RPMI7951 (cell line): Measurements from ENCODE around the gene KCNIP4. TPM values are rescaled to one million over a fixed set of nuclear protein-coding genes. Genes with fewer than 3 reads are reported as not detected.

Experiments
- DNase-seq: peaks from one replicate; pipeline ENCODE4 v3.0.0-alpha.2; 2012; ENCODE audit warnings: low read depth
- total RNA-seq: library from RNA; depleted of rRNA; stranded (reverse); fragments of >200 nt; shearing (Covaris generic); gene quantifications from 2 replicates; pipeline ENCODE4 v1.2.3, GENCODE V29; 2014

Gene KCNIP4
- total RNA-seq, 1 experiment from 2014 or later: not detected

- no peak for DNase-seq
Observed at GRCh38 chr4:21191317-21191716, 757.3 kb downstream of the KCNIP4 start.

- no peak for DNase-seq
Observed at GRCh38 chr4:21184788-21185187, 763.8 kb downstream of the KCNIP4 start.

DNA sequence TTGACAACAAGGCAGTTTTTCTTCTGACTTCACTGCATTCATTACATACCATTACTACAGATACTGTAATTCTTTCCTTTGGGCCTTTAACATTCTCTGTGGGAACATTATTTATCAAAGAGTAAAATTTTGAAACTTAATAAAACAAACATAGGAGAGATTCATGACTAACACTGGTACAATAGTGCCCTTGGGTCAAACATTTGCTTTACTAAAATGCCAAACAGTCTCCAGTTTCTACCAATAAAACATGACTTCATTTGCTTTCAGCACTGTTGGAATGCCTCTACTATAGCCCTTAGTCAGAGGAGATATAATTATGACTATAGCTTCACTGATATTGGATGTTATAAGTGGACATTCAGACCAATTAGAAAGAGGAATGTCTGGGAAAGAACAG, 766.9 kb downstream of the KCNIP4 start:
- DNase-seq: no peak

GRCh38 chr4:21177871-21178270, 770.7 kb downstream of the KCNIP4 start:
- no peak for DNase-seq

DNA sequence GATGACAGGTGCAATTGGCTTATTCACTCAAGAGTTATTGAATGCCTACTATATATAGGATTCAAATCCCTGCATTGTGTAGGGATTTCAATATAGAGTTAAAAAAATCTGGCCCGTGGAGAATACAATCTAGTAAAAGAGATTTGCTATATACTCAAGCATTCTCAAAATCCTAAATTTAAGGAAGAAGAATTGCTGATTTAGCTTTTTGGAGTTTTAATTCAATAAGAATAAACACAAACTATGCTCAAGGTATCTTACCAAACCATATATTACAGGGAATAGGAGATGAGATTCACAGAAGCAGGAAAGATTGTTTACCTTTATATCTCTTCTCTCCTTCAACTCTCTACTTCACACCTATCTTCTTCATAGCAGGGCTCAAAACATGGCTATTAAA, 771.5 kb downstream of the KCNIP4 start:
- no peak for DNase-seq

GRCh38 chr4:21167711-21168110, 780.9 kb downstream of the KCNIP4 start:
- no peak for DNase-seq

GRCh38 chr4:21155367-21155766, 793.2 kb downstream of the KCNIP4 start:
- DNase-seq: no peak

GRCh38 chr4:21139327-21139726, 809.2 kb downstream of the KCNIP4 start:
- DNase-seq: no peak

DNA sequence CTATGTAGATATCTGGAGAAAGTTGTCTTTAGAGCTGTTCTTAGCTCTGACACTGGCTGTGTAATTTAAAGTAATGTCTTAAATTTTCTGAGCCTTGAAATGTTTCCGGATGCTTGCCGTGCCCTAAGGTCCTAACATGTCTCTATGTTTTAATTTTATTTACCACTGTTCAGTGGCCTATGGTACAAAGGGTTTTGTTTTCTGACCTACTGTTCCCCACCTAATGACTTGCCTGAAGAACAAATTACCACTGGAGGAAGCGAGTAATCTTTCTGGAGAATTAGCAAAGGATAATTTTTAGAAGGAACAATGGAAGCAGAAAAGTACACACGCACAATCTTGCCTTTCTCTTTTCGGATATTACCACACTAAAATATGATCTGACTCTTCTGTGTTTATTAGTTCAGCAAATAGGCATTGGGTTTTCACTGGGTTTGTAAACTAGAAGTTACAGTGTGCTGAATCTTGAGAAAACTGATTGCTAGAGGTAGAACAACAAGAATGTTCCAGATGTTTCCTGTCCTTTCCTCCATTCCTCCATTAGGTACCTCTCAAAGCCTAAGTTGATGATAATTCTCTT, 812.4 kb downstream of the KCNIP4 start:
- no peak for DNase-seq

DNA sequence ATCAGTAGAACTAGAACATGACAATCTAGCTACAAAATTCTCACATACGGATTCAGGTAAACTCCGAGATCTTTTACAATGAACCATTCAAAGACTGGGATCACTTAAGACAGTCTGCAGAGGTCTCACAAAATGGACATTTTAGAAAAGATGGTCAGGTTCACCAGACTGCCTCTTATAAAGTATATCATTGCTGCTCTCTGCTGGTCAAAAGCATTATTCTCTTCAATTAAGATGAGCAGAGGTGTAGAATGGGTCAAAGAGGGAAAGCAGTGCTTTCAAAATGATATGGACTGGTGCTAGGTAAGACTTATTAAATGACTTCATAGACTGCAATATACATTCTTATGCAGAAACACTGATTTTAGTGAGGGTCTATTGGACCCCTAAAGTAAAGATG, 813.6 kb downstream of the KCNIP4 start:
- peak; percentile 8 for DNase-seq

- DNase-seq: no peak
Observed at GRCh38 chr4:21130606-21131005, 818.0 kb downstream of the KCNIP4 start.

DNA sequence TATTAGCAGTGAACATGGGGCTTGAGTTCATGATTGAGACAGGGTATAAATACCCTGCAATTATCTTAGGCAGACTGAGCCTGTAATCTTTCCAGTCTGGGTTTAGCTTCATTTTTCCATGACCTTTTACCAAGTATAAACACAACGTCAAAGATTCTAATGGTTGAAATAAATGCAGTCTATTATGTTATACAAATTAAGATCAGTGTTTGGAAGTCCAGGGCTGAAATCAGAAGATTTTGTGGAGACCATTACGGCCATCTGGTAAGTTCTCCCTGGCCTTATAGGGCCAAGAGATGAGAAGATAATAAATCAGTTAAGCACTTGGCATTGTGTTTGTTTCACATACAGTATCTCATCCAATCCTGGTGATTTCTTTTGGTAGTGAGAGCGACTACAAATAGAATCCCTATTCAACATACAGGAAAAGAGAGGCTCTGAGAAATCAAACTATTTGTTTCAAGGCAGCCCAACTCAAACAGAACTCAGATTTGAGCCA, 822.5 kb downstream of the KCNIP4 start:
- no peak for DNase-seq

GRCh38 chr4:21118301-21118700, 830.3 kb downstream of the KCNIP4 start:
- DNase-seq: no peak

- no peak for DNase-seq
Observed at GRCh38 chr4:21117541-21118180, 830.9 kb downstream of the KCNIP4 start.

DNA sequence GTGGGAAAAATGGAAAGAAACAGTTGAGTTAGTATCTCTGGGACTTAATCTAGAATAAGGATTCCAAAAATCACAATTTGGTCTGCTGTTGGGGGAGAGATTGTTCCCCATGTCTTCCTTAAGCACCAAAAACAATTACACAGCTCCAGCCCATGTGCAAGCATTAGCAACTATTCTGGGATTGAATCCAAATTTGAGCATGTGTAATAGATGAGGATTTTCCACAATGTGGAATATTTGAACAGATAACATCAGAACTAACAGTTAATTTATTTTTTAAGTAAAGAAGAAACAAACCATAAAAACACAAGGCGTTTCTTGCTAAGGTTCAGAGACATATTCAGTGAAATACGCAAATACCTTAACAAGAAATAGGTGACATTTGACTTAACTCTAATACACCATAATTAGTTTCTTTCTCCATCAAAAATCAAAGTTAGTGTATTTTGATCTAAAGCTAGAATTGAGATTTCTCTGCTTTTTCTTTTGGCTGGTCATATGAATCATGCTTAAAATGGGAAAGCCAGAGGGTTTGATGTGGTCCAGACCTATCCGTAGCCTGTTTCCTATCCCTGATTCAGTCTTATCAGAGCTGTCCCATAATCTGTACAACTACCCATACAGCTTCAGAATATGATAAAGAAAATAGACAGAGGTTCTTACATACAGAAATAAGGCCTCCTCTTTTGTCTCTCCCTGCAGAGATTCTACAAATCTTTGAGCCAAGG, 834.9 kb downstream of the KCNIP4 start:
- DNase-seq: peak; percentile 6

GRCh38 chr4:21102667-21103066, 845.9 kb downstream of the KCNIP4 start:
- peak; percentile 4 for DNase-seq

GRCh38 chr4:21097865-21098264, 850.7 kb downstream of the KCNIP4 start:
- no peak for DNase-seq

DNA sequence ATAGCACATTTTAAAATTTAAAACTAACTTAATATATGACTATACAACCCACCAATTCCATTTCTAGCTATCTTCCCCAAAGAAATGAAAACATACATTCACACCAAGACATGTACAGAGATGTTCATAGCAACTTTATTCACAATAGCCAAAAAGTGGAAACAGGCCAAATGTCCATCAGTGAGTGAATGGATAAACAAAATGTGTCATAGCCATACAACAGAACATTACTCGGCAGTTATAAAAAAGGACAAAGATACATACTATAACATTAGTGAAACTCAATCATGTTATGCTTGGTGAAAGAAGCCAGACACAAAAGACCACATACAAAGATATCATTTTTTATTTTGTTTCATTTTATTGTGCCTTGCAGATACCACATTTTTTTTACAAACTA, 851.5 kb downstream of the KCNIP4 start:
- no peak for DNase-seq

GRCh38 chr4:21092531-21092930, 856.0 kb downstream of the KCNIP4 start:
- no peak for DNase-seq

GRCh38 chr4:21090094-21090666, 858.4 kb downstream of the KCNIP4 start:
- DNase-seq: no peak

DNA sequence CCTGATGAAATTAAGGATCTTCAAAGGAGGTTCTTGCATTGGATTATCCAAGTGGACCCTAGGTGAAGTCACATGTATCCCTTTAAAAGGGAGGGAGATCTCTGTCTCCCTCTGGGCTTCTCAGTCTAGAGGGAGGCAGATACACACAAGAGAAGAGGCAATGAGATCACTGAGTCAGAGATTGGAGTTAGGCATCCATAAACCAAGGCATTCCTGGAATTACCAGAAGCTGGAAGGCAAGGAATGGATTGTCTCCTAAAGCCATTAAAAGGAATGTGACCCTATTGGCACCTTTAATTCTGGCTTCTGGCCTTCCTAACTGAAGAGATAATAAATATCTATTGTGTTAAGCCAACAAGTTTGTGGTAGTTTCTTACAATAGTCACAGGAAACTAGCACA, 865.2 kb downstream of the KCNIP4 start:
- DNase-seq: no peak

GRCh38 chr4:21077967-21078366, 870.6 kb downstream of the KCNIP4 start:
- no peak for DNase-seq

GRCh38 chr4:21067351-21067750, 881.2 kb downstream of the KCNIP4 start:
- DNase-seq: no peak
